ENCODE results near the gene PTPRK. TPM values are rescaled to one million over a fixed set of nuclear protein-coding genes. Genes with fewer than 3 reads are reported as not detected.
A peak's percentile ranks its signal among the peaks of the same experiment; 100 is the strongest.

The PTPRK gene
- polyA plus RNA-seq, 1 donor: 24.1 TPM

DNA sequence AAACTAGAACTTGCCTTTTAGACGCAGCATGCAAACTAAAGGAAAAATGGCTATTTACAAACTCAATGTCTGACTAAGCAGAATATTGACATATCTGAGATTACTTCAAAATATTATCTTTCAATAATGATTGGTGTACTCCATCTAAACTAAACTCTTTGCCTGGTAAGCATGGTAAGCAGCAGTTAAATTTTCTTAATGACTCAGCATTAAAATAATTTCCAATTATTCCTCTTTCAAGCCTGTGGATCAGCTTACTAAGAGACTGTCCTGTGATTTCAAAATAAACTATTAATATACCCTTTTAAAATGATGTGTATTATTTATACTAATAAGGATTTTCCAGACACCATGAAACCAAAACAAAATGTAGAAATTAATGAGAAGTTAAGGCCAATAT, 392.7 kb downstream of the PTPRK start:
- no peak for DNase-seq

DNA sequence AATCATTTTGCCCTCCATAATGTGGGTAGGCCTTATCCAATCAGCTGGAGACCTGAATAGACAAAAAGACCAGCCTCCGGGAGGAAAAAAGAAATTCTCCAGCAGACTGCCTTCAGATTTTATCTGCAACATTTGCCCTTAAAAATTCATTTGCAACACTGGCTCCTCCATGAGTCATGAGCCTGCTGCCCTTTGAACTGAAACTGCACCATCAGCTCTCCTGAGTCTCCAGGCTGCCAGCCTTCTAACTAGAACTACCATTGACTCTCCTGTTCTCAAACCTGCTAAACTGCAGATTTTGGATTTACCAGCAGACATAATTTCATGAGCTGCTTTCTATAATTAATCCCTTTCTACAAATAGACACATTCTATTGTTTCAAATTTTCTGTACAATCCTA, 395.7 kb downstream of the PTPRK start:
- DNase-seq: no peak

DNA sequence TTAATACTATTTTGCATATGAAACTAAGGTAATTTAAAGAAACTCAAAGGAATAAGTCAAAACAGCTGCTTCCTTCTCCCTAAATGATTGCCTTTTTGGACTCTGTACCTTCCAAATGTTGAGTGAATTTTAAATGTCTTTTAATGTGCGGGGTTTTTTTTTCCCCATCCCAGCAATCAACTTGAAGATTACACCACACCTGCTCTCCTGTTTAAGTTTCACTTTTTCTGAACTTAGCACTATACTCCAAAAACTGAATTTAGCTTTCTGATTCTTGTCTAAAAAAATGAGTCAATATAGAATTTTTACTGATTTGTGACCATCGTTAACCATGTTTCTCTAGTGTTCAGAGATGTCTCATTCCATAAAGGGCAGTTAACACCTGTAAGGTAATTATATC, 398.8 kb downstream of the PTPRK start:
- no peak for DNase-seq

DNA sequence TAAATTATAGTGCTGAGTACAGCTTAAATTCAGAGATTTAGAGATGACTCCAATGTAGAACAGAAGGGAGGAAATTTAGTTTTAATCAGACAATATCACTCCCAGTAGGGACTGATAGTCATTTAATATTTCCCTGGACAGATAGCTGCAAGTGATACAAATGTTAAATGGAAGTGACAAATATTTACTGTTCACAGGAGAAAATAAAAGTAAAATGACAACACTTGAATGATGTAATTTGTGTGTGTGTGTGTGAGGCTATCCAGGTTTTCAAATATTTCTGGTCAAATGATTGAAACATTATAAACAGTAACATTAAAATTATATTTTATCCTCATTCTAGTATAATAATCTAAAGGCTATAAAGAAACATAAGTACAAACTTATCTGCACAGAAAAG, 399.2 kb downstream of the PTPRK start:
- no peak for DNase-seq

DNA sequence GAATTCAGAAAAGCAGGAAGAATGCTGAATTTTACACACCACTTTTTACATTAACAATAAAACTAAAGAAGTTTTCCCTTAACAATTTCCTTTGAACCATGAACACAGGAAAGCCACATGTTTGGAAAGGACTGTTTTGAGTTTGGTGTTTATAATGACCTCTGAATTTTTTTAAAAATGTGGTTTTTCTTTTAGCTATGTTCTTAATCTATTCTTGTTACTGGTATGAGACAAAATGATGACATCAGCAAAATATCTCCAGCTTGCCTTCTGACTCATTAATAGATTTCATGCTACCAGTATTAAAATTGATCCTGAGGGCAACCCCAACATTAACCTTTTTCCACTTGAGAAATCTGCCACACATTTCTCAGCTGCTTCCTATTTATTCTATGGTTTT, 402.0 kb downstream of the PTPRK start:
- no peak for DNase-seq

DNA sequence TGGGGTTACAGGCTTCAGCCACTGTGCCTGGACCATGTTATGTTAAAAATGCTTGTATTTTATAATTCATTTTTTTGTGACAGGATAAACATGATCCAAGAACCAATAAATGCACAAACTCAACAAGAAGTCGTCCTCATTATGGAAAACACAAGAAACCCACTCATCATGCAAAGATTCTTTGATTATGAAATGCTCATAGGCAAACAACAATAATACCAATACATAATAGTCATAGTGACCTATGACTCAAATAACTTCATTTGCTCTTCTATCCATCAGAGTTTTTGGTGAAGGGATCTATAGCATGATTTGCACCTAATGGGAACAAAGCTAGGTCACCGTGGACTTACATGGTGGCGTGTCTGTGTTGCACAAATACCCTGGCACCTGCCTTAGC, 402.5 kb downstream of the PTPRK start:
- no peak for DNase-seq

DNA sequence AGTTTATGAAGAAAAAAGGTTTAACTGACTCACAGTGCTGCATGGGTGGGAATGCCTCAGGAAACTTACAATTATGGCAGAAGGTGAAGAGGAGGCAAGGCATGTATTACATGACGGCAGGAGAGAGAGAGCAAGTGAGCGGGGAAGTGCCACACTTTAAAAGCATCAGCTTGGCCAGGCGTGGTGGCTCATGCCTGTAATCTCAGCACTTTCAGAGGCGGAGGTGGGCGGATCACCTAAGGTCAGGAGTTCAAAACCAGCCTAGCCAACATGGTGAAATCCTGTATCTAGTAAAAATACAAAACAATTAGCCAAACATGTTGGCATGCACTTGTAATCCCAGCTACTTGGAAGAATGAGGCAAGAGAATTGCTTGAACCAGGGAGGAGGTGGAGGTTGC, 406.2 kb downstream of the PTPRK start:
- DNase-seq: no peak

DNA sequence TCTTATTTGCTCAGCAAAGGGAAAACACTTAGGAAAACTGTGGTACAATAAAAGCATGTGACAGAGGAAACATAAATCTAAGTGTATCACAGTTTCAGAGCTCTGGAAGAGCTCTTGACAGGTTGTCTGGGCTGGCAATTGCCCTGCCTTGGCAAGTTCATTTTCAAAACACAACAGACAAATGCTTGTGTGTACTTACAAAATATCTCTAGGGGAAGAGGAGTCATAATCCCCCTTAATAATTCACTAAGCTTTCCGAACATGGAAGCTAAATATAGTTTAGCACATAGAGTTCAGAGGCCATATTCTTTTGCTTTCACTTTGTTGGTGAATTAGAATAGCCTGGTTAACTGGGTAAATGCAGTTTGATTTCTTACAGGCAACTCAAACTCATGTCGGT, 407.9 kb downstream of the PTPRK start:
- no peak for DNase-seq

DNA sequence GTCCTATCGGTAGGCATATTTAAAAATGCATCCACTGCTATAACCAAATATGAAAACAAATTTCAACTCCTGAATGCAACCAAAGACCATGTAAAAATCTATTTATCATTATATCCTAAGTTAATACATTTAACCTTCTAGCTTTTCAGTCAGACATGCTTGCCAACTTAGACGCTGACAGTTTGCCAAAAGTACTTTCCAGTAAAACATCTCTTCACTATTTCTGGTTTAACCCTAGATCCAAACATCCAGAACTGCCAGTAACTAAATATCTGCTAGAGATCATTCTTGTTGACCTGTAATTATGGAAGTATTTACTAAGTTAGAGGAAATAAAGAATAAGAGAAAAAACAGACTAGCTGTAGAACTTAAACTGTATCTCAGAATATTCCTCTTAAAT, 409.3 kb downstream of the PTPRK start:
- DNase-seq: peak; percentile 15

DNA sequence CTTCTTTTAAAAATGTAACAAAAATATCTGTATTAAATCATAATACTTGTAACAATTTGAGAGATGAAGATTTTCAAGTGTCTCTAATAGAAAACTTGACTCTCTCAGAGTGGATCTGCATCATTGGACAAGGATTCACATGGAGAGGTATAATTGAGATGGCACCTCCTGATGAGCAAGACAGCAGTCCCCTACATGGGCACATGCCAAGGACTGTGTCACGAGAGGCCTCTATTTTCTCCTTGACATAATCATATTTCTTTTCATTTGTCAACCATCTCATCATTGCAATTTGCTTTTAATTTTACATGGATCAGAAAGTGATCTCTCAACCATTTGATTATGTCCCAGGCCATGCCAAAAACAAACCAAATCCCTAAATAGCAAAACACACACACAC, 412.7 kb downstream of the PTPRK start:
- DNase-seq: no peak

DNA sequence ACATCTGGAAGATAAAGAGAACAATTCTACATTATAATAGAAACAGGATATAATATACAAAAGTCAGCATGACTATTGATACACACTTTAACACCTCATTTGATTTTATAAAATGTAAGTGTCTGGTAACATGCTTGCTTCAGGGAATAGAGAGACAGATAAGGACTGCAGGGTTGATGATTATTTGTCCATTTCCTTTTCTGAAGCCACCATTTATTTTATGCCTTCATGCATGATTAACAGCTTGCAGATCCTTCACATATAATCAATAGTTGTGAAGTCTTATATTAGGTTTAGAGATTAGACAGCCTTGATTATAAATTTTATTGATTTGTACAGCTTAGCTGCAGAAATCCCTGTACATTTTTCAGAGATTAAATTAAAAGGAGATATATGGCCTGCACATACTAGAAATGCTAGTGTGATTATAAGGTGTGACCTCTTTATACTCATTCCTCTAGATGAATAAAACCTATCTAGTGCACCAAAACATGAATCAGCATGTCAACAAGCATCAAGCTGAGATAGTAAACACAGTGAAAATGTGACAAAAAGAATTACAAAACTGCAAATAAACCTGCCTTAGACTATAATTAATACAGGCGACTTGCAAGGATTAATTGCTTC, 420.7 kb downstream of the PTPRK start:
- DNase-seq: no peak

DNA sequence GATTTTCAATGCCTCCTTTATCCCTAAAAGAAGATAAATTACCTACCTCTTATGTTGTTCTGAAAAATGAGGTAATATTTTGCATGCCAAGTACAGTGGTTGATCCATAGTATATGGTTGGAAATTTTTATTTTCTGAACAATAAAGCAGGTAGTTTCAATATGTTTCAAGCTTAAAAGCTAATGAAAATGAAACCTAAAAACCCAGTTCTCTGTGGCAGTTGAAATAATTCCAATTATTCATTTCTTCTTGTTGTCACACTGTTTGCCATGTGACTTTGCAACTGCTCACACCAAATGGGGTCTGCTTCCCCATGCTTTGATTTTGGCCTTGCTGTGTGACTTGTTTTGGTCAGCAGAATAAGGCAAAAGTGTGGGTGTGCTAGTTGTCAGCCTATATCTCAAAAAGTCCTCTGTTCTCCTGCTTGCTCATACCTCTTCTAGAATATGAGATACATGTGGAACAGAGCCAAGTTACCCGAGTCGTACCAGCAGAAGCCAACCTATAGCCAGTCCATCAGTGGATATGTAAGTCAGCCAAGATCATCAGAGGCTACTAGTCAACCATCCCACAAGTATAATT, 422.3 kb downstream of the PTPRK start:
- no peak for DNase-seq

DNA sequence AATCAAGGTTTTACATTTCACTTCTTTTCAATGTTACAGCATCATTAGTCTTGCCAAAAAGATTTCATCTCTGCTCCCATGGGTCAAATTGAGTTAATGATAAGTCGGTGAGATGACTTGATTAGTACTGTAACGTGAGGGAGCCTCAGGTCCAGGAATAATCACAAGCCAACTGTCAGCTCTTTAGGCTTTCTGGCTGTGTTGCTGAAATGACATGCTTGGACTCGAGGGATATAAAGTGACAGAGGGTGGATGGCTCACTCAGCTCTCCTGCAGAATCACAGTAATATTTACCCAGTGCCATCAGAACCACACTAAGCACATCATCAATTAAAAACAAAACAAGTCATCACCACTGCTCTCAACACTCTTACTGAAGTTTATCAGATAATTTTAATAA, 423.4 kb downstream of the PTPRK start:
- DNase-seq: no peak

DNA sequence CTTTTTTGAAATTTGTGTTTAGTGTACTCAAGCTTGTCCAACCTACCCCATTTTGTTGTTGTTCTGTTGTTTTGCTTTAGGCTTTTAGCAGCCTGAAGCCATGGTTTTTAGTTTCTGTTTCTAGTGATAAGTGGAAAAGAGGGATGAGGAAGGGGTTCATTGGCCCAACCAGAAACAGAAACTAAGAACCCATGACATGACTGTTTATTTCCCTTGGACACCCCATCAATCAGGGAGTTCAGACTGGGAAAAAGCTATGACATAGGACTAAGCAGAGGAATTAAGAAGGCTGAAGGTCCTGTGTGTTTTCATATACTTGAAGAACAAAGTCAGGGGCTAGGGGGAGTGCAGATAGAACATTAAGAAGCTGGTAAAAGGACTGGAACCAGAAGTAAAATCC, 425.0 kb downstream of the PTPRK start:
- DNase-seq: no peak

DNA sequence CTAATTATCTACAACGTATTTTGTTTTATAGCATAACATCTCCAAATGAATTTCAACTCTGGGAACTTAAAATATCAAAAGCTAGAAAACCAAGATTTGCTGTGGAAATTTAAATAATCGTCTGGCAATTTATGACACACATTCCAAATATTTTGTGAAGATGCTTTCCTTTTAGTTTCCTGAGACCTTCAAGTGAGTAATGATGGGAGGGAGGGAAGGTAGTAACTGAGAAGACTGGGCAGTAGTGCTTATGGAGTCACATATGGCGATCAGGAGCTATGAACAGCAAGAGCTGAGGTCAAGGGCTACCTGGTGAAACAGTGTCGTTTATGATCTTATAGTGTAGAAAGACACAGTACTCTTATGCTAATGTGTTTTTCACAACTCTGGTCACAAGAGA, 441.4 kb downstream of the PTPRK start:
- DNase-seq: no peak

DNA sequence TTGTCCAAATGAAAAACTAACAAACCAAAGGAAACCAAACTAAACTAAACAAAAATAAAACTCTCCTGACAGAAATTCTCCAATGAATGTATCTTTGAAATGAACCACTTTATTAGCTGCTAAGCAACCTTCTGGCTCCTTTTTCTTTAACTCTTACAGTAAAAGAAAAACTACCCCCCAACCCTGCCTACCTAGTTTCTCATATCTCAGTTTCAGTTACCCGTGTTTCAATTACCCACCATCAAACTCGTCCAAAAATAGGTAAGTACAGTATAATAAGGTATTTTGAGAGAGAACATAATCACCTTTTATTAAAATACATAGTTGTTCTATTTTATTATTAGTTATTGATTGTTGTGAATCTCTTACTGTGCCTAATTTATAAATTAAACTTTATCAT, 442.1 kb downstream of the PTPRK start:
- no peak for DNase-seq

DNA sequence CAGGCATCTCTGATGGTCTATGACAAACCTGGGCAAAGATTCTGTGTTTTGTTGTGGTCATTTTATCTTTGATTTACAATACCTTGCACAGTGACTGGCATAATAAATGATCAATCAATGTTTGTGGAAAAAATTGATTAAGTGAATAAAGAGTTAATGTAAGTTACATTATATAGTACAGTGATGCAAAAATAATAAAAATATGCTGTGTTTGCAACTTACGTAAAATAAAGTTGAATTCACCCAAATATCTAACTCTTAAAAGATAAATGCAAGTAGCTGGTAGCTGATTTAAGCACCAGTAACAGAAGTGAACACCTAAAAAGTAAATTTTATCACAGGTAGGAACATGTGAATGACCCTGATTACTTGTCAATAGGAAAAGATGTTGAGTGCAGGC, 443.6 kb downstream of the PTPRK start:
- no peak for DNase-seq

DNA sequence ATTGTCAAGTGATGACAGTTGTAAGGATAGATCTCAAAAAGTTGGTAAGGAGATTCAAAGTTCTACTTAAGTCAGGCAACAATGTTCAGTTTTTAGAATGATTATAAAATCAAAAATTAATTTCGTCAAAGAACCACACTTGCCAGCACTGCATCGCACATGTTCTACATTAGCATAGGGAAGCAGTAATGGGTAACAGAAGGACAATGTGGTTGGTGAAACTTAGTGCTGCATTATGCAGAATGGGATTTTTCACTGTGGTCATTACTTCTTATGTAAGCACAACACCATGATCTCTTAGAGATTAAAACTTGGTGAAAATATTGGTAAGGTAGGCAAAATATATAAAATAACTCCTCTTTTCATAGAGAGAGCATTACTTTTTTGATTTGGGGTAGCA, 445.8 kb downstream of the PTPRK start:
- DNase-seq: no peak

DNA sequence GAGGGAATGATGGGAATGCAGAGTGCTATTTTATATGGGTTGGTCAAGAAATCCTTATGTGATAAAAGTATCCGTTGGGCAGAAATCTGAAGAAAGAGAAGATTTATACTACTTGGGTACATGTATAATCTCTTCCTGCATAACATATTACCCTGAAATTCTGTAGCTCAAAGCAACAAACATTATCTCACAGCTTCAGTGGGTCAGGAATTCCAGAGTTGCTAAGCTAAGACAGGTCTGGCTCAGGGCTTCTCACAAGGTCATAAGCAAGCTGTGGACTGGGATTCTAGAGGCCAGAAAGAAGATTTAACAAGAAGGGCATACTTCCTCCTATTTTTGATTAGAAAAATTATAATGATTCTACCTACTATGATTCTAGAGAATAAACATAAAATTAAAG, 447.0 kb downstream of the PTPRK start:
- no peak for DNase-seq

DNA sequence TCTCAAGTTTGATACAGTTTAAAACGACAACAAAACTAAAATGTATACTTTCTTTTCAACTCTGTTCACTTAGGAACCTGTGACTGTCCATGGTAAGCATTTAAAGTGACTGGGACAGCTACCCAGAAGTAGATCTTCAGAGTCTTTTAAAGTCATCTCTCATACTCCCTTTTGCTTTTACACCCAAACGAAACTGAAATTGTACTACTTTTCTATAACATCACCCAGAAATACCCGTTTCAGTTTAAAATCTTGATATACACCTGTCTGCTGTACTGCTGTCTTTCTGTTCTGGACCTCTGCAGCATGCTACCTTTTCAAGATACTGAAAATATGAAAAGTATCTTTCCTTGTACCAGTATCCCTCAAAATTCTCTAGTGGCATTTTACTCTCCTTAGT, 449.2 kb downstream of the PTPRK start:
- no peak for DNase-seq

DNA sequence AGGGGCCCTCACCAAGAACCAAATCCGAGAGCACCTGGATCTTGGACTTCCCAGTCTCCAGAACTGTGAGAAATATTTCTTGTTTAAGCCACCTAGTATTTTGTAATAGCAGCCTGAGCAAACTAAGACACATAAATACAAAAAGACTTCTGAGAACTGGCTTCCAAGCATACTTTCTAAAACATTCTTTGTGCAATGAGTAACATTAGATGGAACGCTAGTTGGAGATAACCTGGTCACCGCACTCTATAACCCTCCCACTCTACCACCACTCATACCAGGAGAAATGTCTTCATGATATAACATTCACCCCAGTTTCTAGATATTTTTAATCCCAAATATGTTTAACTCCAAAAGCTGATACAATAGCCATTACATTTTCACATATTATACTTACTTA, 450.0 kb downstream of the PTPRK start:
- no peak for DNase-seq

DNA sequence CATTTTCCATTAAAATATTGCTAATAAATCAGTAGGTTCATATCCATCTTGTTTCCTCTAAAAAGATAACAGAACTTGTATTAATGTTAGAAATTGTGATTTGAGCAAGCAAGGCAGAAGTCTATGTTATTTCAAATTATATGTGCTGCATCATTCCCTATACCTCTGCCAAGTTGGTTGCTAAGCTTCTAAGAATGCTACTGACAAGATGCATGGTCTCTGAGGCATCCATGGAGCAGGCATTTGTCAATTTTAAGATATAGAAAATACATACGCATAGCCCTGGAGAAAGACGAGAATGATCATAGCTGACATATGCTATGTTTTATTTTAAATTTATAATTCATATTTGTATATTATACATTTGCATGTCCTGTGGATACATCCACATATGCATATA, 451.2 kb downstream of the PTPRK start:
- DNase-seq: peak; percentile 17

DNA sequence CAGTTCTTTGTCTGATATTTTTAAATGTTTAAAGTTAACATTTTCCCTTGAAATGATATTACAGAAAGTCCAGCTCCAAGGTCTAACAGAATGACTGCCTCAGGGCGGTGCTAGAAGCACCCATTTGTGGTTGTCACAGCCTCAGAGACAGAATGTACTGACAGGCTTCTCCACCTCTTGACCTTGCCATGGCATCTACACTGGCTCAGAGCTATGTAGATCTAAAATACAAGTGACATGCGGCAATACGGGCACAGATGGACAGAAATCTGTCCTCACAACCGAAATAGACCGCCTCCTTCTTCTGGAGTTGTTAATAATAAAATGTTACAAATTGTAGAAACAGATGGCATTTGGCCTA, 452.3 kb downstream of the PTPRK start:
- DNase-seq: no peak

DNA sequence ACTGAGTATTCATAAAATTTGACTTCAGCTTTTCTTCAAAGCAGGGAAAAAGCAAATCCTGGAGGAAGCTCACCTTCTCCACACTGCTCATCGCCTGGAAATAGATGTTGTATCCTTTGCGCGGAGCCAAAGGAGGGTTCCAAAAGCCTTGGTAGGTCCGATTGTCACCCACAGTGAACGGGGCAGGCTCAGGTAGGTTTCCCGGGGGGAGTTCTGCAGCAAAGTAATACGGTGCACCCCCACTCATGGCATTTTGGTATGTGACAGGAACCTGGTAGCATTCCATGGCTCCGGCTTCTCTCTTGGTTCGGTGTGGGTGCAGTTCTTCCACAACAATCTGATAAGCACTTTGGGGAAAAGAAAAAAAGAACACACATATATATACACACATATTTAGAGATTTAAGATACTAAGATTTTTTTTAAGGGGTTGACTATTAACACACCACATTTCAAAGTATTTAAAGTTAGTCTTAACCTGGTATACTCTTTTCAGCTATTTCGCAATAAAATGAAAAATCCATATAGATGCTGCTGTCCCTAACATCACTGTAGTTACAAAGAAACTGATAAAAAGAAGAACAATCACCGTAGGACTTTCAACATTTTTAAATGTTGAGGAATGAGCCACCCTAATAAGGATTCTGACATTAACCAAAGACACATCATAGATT, 452.8 kb downstream of the PTPRK start:
- DNase-seq: no peak

DNA sequence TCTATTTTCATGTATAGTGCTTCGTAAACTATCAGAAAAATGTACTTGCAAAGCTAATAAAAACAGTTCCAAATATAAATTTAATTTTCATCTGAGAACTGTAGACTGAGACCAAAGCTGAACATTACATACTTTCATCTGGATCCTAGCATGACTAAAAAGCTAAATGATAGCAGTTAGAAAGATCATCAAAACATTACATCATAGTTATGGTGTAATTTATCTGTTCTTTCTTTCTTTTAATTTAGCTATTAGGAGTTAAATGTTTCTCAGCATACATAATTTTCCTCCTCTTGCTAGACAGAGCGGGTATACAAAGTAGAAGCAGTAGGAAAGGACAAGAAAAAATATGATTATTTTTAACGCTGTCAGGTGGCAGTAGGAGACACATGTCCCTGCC, 455.3 kb downstream of the PTPRK start:
- no peak for DNase-seq
